ENCODE results near the gene SPATA2L. TPM values are rescaled to one million over a fixed set of nuclear protein-coding genes. Genes with fewer than 3 reads are reported as not detected.

The SPATA2L gene
- total RNA-seq, 1 experiment from 2014 or later, result 12.2 TPM

DNA sequence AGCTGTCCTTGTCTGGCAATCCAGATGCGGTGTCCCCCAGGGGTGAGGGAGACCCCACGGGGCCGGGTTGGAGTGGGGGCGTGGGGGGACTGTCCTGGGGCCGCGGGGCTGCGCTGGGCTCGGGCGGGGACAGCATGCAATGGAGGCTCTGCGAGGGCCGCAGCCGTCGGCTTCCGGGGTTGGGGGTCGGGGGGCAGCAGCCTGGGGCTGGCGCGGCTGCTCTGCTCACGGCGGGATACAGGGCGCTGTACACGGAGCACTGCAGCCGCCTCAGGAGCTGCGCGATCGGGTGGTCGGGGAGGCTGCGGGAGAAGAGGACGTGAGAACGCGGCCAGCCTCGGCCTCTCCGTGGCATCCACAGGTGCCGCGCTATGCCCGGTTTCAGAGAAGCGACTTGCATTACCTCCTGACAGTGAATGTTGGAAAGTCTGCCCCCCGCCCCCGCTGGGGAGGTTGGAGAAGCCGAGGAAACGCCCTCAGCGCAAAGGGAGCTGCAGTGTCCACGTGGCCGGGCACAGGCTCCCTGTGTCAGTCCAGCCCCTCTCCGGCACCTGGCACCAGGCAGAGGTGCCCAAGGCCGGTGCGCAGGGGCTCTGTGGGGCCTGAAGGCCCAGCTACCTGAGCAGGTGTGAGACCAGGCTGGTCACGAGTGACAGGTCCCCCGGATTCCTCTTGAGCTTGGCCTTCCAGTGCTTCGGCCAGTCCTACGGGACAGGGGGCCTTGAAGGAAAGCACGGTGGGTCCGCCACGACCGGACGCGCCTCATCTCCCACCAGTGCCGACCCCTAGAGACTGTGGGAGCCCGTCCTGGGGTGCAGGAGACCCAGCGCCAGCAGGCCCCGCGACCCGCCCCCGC is 9.4 kb upstream of the SPATA2L start:
- DNase-seq (no peak), ATAC-seq (no peak)
- no peak overlapping the region for H2AFZ ChIP-seq (ENCODE audit: low read length)
- H3K9me3 ChIP-seq (ENCODE audit: low read length), result no peaks in the 10 kb centered on the region
- H3K9ac ChIP-seq (ENCODE audit: low read length), result no peak overlapping the region
- no peaks in the 10 kb centered on the region for H3K4me1 ChIP-seq (ENCODE audit: insufficient read depth, low read length)
- POLR2A ChIA-PET (ENCODE audit: unreplicated experiment), result no interaction called here
- CTCF ChIA-PET, result no interaction called here
- no peak overlapping the region for H3K27ac ChIP-seq (ENCODE audit: low read length)
- H3K27me3 ChIP-seq (ENCODE audit: low read length), result no peaks in the 10 kb centered on the region
- peaks cover 27% of the 10 kb centered on the region for H3K79me2 ChIP-seq (ENCODE audit: low read length)
- TF ChIP-seq EZH2 (IDR thresholded peaks at IDR 0.05; ENCODE audit: low read length, unreplicated experiment) (no peak), EZH2phosphoT487 (IDR thresholded peaks at IDR 0.05; ENCODE audit: borderline replicate concordance, low read length) (no peak)
- TF ChIP-seq, protein P1, sequence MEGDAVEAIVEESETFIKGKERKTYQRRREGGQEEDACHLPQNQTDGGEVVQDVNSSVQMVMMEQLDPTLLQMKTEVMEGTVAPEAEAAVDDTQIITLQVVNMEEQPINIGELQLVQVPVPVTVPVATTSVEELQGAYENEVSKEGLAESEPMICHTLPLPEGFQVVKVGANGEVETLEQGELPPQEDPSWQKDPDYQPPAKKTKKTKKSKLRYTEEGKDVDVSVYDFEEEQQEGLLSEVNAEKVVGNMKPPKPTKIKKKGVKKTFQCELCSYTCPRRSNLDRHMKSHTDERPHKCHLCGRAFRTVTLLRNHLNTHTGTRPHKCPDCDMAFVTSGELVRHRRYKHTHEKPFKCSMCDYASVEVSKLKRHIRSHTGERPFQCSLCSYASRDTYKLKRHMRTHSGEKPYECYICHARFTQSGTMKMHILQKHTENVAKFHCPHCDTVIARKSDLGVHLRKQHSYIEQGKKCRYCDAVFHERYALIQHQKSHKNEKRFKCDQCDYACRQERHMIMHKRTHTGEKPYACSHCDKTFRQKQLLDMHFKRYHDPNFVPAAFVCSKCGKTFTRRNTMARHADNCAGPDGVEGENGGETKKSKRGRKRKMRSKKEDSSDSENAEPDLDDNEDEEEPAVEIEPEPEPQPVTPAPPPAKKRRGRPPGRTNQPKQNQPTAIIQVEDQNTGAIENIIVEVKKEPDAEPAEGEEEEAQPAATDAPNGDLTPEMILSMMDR (conservative IDR thresholded peaks at IDR 0.05; ENCODE audit: low read depth, low read length), result no peak
- H3F3A ChIP-seq (ENCODE audit: low read length, unreplicated experiment), result no peaks in the 10 kb centered on the region
- peaks cover 3% of the 10 kb centered on the region; the same call in 1 of the 2 replicates for H3K36me3 ChIP-seq (ENCODE audit: low read depth, low read length)
- no peaks in the 10 kb centered on the region for H3K9me2 ChIP-seq (replicated peaks; ENCODE audit: low read length)
- no TSS peak for BruUV-seq (replicated peaks)
- H3K4me3 ChIP-seq (ENCODE audit: low read length), result no peak overlapping the region
- no peak overlapping the region for H3K4me2 ChIP-seq (ENCODE audit: low read length)
- intact Hi-C loops (cut with micrococcal nuclease), result no loop called here
- H4K20me1 ChIP-seq (ENCODE audit: low read length), result no peaks in the 10 kb centered on the region

DNA sequence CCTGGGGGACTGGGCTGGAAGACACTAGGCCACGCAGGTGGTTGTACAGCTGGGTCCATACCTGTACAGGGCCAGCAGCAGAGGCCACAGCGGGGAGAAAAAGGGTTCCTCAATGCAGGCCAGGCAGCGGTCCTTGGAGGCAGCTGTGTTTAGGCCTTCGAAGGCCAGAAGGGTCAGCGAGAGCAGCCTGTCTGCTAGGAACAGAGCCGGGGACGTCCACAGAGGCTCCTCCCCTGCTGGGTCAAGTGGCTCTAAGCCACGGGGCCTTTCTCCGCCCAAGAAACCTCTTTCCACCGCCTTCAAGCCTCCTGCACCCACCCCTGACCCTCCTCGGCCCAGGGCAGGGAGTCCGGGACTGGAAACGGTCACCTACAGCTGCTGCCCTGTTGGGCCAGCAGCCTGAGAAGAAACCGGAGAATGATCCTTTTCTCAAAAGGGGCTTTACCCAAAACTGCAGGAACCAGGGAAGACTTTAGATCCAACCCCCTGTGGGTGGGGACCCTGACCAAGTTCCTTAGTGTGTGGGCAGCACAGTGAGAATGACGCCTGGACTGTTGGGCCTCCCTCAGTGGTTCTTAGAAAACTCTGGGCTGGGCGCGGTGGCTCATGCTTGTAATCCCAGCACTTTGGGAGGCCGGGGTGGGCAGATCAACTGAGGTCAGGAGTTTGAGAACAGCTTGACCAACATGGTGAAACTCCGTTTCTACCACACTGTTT is 8.4 kb upstream of the SPATA2L start:
- no peaks in the 10 kb centered on the region for H3K27me3 ChIP-seq (ENCODE audit: low read length)
- DNase-seq (no peak), ATAC-seq (no peak)
- H3K9ac ChIP-seq (ENCODE audit: low read length), result no peak overlapping the region
- H3K79me2 ChIP-seq (ENCODE audit: low read length), result peaks cover 26% of the 10 kb centered on the region
- ChIA-PET CTCF (no interaction called here), POLR2A (ENCODE audit: unreplicated experiment) (interaction anchor here (0.6 kb wide), 1 partner anchor 39 kb away, joined by 5 read pairs; no protein-coding TSS in a partner anchor)
- H3K9me2 ChIP-seq (replicated peaks; ENCODE audit: low read length), result no peaks in the 10 kb centered on the region
- H3K4me1 ChIP-seq (ENCODE audit: insufficient read depth, low read length), result no peaks in the 10 kb centered on the region
- no peaks in the 10 kb centered on the region for H3K9me3 ChIP-seq (ENCODE audit: low read length)
- H3K27ac ChIP-seq (ENCODE audit: low read length), result no peak overlapping the region
- TF ChIP-seq EZH2phosphoT487 (IDR thresholded peaks at IDR 0.05; ENCODE audit: borderline replicate concordance, low read length) (no peak), EZH2 (IDR thresholded peaks at IDR 0.05; ENCODE audit: low read length, unreplicated experiment) (no peak)
- TF ChIP-seq, protein P1 (conservative IDR thresholded peaks at IDR 0.05; ENCODE audit: low read depth, low read length), result no peak
- no peak overlapping the region for H3K4me3 ChIP-seq (ENCODE audit: low read length)
- intact Hi-C loops (cut with micrococcal nuclease), result loop anchor here (10.0 kb wide), 1 partner anchor 105 kb away; the partner anchor contains the start of gene FANCA
- peaks cover 3% of the 10 kb centered on the region; the same call in 1 of the 2 replicates for H3K36me3 ChIP-seq (ENCODE audit: low read depth, low read length)
- H3F3A ChIP-seq (ENCODE audit: low read length, unreplicated experiment), result no peaks in the 10 kb centered on the region
- H3K4me2 ChIP-seq (ENCODE audit: low read length), result no peak overlapping the region
- no TSS peak for BruUV-seq (replicated peaks)
- H2AFZ ChIP-seq (ENCODE audit: low read length), result no peak overlapping the region
- no peaks in the 10 kb centered on the region for H4K20me1 ChIP-seq (ENCODE audit: low read length)
